ENCODE results near the gene RBM25. TPM values are rescaled to one million over a fixed set of nuclear protein-coding genes. Genes with fewer than 3 reads are reported as not detected.
A peak's percentile ranks its signal among the peaks of the same experiment; 100 is the strongest.
"Not testable (repeated sequence)": the region's sequence is repeated elsewhere in the genome, so short reads cannot be mapped to it uniquely, and the experiment has no call there.

Gene RBM25
- polyA plus RNA-seq (ENCODE audit: insufficient read length): 227 TPM
- long read RNA-seq, donor 1, transcript RBM25-203 (9 exons, 2,470 nt): major isoform, 5 of 53 reads
- long read RNA-seq, donor 1, partial matches to known transcripts: 45 of 53 reads
- long read RNA-seq, donor 1, other reads (novel, unspliced or antisense): 0 of 53 reads
- long read RNA-seq, donor 2, transcript RBM25-203 (9 exons, 2,470 nt): major isoform, 10 of 69 reads
- long read RNA-seq, donor 2, partial matches to known transcripts: 57 of 69 reads
- long read RNA-seq, donor 2, other reads (novel, unspliced or antisense): 0 of 69 reads
- long read RNA-seq, donor 3, transcript RBM25-203 (9 exons, 2,470 nt): major isoform, 13 of 24 reads
- long read RNA-seq, donor 3, partial matches to known transcripts: 9 of 24 reads
- long read RNA-seq, donor 3, other reads (novel, unspliced or antisense): 0 of 24 reads
- long read RNA-seq, donor 4, partial matches to known transcripts: 10 of 12 reads
- long read RNA-seq, donor 4, other reads (novel, unspliced or antisense): 0 of 12 reads
- long read RNA-seq, donor 5, transcript RBM25-203 (9 exons, 2,470 nt): major isoform, 8 of 48 reads
- long read RNA-seq, donor 5, partial matches to known transcripts: 39 of 48 reads
- long read RNA-seq, donor 5, other reads (novel, unspliced or antisense): 0 of 48 reads
- long read RNA-seq, donor 6, partial matches to known transcripts: 0 of 4 reads
- long read RNA-seq, donor 6, other reads (novel, unspliced or antisense): 0 of 4 reads
- long read RNA-seq, donor 7, transcript RBM25-203 (9 exons, 2,470 nt): major isoform, 15 of 197 reads
- long read RNA-seq, donor 7, partial matches to known transcripts: 178 of 197 reads
- long read RNA-seq, donor 7, other reads (novel, unspliced or antisense): 0 of 197 reads
- long read RNA-seq, donor 8, transcript RBM25-203 (9 exons, 2,470 nt): major isoform, 5 of 40 reads
- long read RNA-seq, donor 8, partial matches to known transcripts: 32 of 40 reads
- long read RNA-seq, donor 8, other reads (novel, unspliced or antisense): 0 of 40 reads

DNA sequence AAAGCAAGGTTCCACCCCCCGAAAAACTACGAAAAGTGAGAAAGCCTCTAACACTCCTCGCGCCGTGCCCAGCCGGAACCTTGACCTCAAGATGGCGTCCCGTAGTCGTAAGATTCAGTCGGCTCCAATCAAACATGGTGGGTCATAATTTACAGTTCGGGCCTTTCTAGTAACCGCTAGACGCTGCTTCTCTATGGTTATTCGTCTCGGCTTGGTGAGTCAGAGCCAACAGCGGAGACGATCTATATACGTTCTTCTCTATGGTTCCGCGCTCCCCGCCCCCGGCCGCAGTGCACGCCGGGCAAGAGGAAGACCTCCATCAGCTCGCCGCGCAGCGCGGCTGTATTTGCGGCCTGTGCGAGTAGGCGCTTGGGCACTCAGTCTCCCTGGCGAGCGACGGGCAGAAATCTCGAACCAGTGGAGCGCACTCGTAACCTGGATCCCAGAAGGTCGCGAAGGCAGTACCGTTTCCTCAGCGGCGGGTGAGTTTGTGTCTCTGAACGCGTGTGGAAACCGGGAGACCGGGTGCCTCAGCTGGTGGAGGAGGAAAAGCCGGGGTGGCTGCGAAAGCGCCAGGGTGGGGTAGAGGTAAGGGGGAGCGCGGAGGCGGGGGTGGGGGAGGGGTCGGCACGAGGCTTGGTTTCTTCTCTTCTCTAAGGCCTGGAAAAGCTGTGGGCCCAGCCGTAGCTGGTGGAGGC is at the start of gene RBM25:
Gene RBM25, plus strand, starts transcription at position 311 of the 698 bp plus-strand sequence. CDS start 13,108 bp downstream, outside the sequence.
- peak; percentile 98 for DNase-seq

GRCh38 chr14:73011189-73011588 is 47.1 kb upstream of the RBM25 start:
- DNase-seq: not testable (repeated sequence)

DNA sequence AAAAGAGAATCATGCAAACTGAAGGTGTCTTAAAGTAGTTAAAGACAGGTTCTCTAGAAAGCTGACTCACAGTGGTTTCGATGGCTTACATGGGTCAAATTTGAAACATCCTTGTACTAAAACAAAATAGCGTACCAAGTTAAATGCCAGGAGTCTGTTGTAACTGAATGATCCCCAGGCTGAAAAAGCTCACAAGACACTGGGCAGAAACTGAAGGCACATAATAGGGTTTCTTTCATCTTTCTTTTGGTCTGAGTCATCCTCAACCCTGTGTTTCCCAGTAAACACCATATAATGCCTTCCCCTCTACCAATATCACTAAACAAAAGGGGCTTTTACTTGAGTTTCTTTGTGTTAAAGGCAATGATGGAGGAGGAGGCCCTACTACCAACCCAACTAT is 44.2 kb upstream of the RBM25 start:
- no peak for DNase-seq

DNA sequence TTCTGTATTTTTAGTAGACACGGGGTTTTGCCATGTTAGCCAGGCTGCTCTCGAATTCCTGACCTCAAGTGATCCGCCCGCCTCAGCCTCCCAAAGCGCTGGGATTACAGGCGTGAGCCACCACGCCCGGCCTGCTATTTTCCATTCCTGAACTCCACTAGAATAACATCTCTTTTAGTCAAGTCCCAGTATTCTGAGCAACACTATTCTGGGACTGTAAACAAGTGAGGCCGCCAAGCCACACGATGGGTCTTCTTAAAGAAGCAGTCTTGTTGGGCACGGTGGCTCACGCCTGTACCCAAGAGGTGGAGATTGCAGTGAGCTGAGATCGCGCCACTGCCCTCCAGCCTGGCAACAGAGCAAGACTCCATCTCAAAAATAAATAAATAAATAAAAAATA is 42.8 kb upstream of the RBM25 start:
- not testable (repeated sequence) for DNase-seq

- DNase-seq: not testable (repeated sequence)
Observed at GRCh38 chr14:73016011-73016410, 42.3 kb upstream of the RBM25 start.

DNA sequence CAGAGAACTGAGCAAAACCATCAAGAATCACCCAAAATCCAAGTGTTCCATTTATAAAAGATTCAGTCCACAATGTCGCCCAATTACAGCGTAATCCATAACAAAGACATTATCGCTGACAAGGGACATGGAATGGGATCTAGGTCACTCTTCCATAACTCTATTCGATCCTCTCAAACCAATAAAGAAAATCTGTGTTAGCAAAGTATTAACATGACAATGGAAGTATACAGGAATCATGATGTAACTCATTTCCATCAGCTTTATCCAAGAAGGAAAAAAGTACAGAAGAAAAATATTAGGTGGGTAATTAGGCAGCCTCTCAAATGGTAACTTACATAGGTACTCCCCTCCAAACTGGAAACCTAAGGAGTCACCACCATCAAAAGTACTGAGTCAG is 36.3 kb upstream of the RBM25 start:
- no peak for DNase-seq

DNA sequence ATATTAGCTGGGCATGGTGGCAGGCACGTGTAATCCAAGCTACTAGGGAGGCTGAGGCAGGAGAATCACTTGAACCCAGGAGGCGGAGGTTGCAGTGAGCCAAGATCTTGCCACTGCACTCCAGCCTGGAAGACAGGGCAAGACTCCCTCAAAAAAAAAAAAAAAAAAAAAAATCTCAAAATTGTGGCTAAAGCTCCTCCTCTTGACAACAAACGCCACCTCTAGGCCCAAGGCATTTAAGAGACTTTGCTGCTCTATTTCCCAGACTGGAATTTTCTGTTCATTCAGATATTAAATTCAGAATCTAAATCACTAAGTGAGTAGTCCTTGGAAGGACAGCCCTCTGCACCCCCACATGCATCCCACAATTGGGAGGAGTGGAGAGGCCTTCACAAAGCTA is 32.8 kb upstream of the RBM25 start:
- no peak for DNase-seq

DNA sequence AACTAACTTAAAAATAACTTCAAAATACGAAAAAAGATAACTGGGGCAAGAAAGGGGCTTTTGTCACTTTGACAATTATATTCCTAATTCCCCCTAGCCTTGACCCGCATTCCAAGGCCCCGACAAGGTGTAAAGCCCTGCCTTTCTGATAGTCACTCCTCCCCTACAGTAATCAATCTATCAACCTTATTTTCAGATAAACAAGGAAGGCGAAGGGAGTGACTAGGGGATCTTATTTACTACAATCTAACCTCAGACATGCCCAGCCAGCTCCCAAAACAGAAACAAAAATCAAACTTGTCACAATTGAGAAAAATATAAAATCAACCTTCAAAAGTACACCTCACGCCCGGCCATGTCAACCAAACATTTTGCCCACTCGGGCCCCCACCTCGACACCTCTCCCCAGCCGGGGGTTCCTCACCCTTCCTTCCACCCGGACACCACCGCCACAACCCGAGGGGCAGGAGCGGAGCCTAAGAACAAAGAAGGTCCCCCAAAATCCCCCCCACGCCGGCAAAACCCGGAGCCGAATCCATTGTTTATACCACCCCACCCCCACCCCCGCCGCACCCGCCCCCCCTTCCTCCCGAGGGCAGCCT is 32.0 kb upstream of the RBM25 start:
- no peak for DNase-seq

GRCh38 chr14:73026845-73027542 is 31.3 kb upstream of the RBM25 start, which contains the start of gene ZFYVE1:
ZFYVE1 (minus strand) TSS chr14:73027106; CDS start chr14:73024508, 2,598 bp downstream.
- peak; percentile 96 for DNase-seq

DNA sequence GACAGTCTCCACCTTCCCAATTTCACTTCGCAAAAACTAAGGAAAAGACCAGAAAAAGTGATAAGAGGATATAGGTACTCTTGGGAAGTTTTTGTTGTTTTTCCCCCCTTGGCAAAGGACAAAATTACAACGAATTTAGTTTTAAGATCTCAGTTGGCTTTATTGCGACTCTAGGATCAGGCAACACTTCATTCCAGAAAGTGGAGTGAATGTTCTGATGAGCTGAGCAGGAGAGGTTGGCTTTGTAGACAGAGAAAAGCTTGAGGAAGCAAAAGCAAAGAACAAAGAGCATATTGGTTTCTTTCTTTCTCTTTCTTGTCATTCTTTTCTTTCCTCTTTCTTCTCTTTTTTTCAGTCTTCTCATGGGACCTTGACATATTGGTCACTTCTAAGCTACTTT is 30.8 kb upstream of the RBM25 start:
- DNase-seq: no peak

GRCh38 chr14:73027984-73028383 is 30.4 kb upstream of the RBM25 start:
- no peak for DNase-seq

- DNase-seq: not testable (repeated sequence)
Observed at GRCh38 chr14:73036706-73037450, 21.5 kb upstream of the RBM25 start.

DNA sequence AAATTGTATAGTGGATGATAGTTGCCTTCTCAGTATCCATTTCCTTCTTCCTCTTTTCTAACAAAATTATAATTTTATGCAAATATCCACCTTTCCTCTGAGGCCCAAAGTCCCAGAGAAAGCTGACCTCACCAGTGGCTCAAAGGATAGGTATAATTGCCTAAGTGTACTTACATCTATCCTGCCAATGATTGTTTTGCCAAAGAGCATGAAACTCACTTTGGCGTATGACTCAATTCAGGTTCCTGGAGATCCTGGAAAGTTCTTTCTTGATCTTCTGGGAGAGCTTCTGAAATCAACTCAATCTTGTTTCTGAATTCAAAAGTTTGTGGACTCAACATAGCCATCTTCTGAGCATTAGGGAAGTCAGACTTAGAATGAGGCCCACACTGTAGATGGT is 10.5 kb upstream of the RBM25 start:
- DNase-seq: no peak

DNA sequence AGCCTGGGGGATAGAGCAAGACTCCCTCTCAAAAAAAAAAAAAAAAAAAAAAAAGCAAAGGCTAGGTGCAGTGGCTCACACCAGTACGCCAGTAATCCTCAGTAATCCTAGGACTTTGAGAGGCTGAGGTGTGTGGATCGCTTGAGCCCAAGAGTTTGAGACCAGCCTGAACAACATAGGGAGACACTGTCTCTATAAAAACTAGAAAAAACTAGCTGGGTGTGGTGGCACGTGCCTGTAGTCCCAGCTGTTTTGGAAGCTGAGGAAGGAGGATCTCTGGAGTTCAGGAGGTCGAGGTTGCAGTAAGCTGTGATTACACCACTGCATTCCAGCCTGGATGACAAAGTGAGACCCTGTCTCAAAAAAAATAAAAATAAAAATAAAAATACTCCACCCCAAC is 8.9 kb upstream of the RBM25 start:
- no peak for DNase-seq

DNA sequence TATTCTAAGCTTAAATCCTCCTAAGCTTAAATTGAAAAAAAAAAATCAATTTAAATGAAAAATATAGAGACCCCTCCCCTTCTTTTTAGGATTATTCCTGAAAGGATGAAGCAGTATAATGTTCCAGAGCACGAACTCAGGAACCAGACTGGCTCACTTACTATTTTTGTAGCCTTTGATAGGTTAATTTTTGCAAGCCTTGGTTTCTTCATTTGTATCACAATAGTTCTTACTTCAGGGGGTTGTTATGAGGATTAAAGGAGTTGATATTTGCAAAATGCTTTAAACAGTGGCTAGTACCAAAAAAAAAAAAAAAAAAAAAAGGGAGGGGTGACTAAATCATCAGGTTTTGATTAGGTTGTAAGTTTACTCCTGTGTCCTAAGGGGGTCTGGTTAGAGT is 3.1 kb upstream of the RBM25 start:
- DNase-seq: no peak

GRCh38 chr14:73057944-73058223 is 450 bp upstream of the RBM25 start:
- DNase-seq: no peak

DNA sequence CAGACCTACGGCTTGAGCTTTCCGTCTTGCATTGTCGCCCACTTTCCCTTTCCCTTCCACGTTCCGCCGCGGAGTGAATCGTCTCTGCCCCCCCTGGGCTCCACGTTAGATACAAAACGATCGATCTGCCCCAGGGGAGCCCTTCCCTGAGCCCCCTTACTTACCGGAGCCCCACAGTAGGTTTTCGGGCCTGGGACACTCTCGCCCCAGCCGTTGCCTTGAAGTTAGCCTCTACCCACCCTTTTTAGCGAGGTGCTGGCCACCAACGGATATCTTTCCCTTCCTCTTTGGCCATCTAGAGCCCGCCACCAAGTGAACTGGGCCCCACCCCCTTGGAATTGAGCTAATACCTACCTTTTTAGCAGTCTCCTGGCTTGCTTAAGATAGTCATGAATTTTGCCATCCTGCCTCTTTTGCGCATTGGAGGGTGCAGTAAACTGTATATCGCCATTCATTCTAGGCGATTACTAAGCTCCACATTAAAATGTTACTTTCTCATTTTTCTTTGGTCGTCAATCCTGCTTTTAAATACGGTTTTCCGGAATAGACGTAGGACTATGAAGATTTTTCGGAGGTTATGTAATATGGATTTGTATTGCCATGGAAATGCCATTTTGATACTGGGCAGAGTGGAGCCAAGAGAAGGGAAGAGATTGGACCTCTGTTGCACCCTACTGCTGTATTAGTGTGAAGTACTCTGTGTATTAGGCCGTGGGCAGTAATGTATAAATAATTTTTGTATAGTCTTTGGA is 764 bp downstream of the RBM25 start:
- DNase-seq: peak; percentile 28

DNA sequence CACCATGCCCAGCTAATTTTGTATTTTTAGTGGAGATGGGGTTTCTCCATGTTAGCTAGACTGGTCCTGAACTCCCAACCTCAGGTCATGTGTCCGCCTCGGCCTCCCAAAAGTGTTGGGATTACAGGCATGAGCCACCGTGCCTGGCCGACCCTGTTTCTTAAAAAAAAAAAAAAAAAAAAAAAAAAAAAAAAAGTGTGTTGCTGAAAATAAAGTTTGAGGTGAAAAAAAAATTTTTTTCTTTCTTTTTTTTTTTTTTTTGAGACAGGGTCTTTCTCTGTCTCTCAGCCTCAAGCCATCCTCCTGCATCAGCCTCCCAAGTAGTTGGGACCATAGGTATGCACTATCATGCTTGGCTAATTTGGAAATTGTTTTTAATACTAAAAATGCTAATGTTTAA is 11.3 kb downstream of the RBM25 start:
- no peak for DNase-seq

- no peak for DNase-seq
Observed at GRCh38 chr14:73091044-73091443, 32.7 kb downstream of the RBM25 start.

DNA sequence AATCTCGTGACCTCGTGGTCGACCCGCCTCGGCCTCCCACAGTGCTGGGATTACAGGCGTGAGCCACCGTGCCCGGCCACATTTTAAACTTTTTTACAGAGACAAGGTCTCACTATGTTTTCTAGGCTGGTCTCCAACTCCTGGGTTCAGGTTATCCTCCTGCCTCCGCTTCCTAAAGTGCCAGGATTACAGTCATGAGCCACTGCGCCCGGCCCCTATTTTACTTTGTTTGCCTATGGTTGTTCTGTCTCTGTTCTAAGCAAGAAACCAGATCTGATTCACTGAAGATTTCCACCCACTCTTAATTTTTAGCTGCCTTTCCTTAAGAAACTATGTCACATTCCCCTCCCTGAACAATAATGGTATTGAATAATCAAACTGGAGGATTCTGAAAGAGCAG is 39.1 kb downstream of the RBM25 start:
- DNase-seq: no peak
